ENCODE measurements around the gene THSD7A. TPM values are rescaled to one million over a fixed set of nuclear protein-coding genes. Genes with fewer than 3 reads are reported as not detected.

THSD7A gene
- total RNA-seq, 1 experiment from 2014 or later, result 0.64 TPM

DNA sequence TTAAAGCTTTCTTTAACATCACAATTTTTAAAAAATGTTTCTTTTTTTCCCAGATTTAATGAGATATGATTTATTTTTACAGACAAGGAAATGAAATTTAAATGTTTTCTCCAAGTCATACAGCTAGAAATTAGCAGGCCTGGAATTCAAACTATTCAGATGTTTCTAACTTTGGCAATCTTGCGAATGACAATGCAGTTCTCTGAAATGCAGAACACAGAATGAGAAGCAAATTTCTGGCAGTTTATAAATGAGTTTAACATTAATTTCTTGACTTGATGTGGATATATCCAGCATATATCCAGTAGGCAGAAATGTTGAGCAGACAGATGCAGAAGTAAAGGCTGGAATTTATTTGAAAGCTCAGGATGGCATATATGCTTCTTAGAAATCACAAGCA, 227.5 kb downstream of the THSD7A start:
- no peak overlapping the region for H3K4me3 ChIP-seq (ENCODE audit: low read depth, low read length, poor library complexity, severe bottlenecking)
- intact Hi-C loops (cut with micrococcal nuclease; ENCODE audit: unreplicated experiment), result no loop called here
- TF ChIP-seq CTCF (conservative IDR thresholded peaks at IDR 0.05; ENCODE audit: low read depth, low read length) (no peak), EZH2 (IDR thresholded peaks at IDR 0.05; ENCODE audit: borderline replicate concordance, low read depth, low read length, poor library complexity, severe bottlenecking) (no peak)
- H3K9me3 ChIP-seq (ENCODE audit: low read depth, low read length, poor library complexity, severe bottlenecking), result no peaks in the 10 kb centered on the region
- POLR2A ChIA-PET (ENCODE audit: low non-redundant PET), result no interaction called here
- H3K36me3 ChIP-seq (ENCODE audit: insufficient read depth, low read length, poor library complexity, severe bottlenecking), result no peaks in the 10 kb centered on the region
- H3K27ac ChIP-seq (ENCODE audit: low read depth, low read length, poor library complexity, severe bottlenecking), result no peak overlapping the region
- H3K27me3 ChIP-seq (replicated peaks; ENCODE audit: insufficient read depth, low read depth, low read length, poor library complexity), result no peaks in the 10 kb centered on the region
- no TSS peak for BruUV-seq (replicated peaks)
- CTCF ChIA-PET, result no interaction called here
- DNase-seq (ENCODE audit: low spot score), result no peak
- peaks cover 5% of the 10 kb centered on the region for H3K4me1 ChIP-seq (ENCODE audit: insufficient read depth, low read length, poor library complexity, severe bottlenecking)

DNA sequence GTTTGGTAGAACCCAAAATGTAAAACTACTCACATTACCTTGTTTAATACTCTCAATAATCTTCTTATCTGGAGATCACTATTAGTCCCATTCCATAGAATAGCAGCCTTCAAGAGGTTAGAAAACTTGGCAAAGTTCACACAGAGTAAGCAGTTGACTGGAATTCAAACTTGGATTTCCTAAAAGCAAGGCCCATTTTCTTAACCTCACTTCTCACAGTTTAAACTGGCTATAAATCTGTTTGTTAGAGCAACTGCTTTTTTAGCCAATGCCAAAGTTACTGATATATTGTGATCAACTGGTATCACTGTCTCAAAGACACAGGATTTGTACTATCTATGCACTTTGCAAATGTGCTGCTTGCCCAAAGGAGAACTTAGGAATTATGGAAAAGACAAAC, 230.2 kb downstream of the THSD7A start:
- H3K4me3 ChIP-seq (ENCODE audit: low read depth, low read length, poor library complexity, severe bottlenecking), result no peak overlapping the region
- no peaks in the 10 kb centered on the region for H3K36me3 ChIP-seq (ENCODE audit: insufficient read depth, low read length, poor library complexity, severe bottlenecking)
- intact Hi-C loops (cut with micrococcal nuclease; ENCODE audit: unreplicated experiment), result no loop called here
- TF ChIP-seq EZH2 (IDR thresholded peaks at IDR 0.05; ENCODE audit: borderline replicate concordance, low read depth, low read length, poor library complexity, severe bottlenecking), result no peak
- TF ChIP-seq CTCF (conservative IDR thresholded peaks at IDR 0.05; ENCODE audit: low read depth, low read length), result no peak
- H3K27me3 ChIP-seq (replicated peaks; ENCODE audit: insufficient read depth, low read depth, low read length, poor library complexity), result no peaks in the 10 kb centered on the region
- H3K9me3 ChIP-seq (ENCODE audit: low read depth, low read length, poor library complexity, severe bottlenecking), result no peaks in the 10 kb centered on the region
- H3K27ac ChIP-seq (ENCODE audit: low read depth, low read length, poor library complexity, severe bottlenecking), result no peak overlapping the region
- BruUV-seq (replicated peaks), result no TSS peak
- ChIA-PET CTCF (no interaction called here), POLR2A (ENCODE audit: low non-redundant PET) (no interaction called here)
- DNase-seq (ENCODE audit: low spot score), result no peak
- H3K4me1 ChIP-seq (ENCODE audit: insufficient read depth, low read length, poor library complexity, severe bottlenecking), result no peaks in the 10 kb centered on the region

GRCh38 chr7:11593322-11593721, 238.7 kb downstream of the THSD7A start:
- TF ChIP-seq CTCF (conservative IDR thresholded peaks at IDR 0.05; ENCODE audit: low read depth, low read length) (no peak), EZH2 (IDR thresholded peaks at IDR 0.05; ENCODE audit: borderline replicate concordance, low read depth, low read length, poor library complexity, severe bottlenecking) (no peak)
- no peak overlapping the region for H3K4me3 ChIP-seq (ENCODE audit: low read depth, low read length, poor library complexity, severe bottlenecking)
- no peaks in the 10 kb centered on the region for H3K36me3 ChIP-seq (ENCODE audit: insufficient read depth, low read length, poor library complexity, severe bottlenecking)
- CTCF ChIA-PET, result no interaction called here
- intact Hi-C loops (cut with micrococcal nuclease; ENCODE audit: unreplicated experiment), result no loop called here
- H3K9me3 ChIP-seq (ENCODE audit: low read depth, low read length, poor library complexity, severe bottlenecking), result no peaks in the 10 kb centered on the region
- H3K27ac ChIP-seq (ENCODE audit: low read depth, low read length, poor library complexity, severe bottlenecking), result no peak overlapping the region
- no peak for DNase-seq (ENCODE audit: low spot score)
- H3K4me1 ChIP-seq (ENCODE audit: insufficient read depth, low read length, poor library complexity, severe bottlenecking), result peaks cover 14% of the 10 kb centered on the region
- POLR2A ChIA-PET (ENCODE audit: low non-redundant PET), result no interaction called here
- BruUV-seq (replicated peaks), result no TSS peak
- no peaks in the 10 kb centered on the region for H3K27me3 ChIP-seq (replicated peaks; ENCODE audit: insufficient read depth, low read depth, low read length, poor library complexity)
